ENCODE results near the gene ZFHX2.

ZFHX2 gene

GRCh38 chr14:23523229-23524016 lies 28.1 kb downstream of the ZFHX2 start:
- DNase-seq (ENCODE audit: low read depth in 1 of 2, low spot score in 1 of 2), result no peak

DNA sequence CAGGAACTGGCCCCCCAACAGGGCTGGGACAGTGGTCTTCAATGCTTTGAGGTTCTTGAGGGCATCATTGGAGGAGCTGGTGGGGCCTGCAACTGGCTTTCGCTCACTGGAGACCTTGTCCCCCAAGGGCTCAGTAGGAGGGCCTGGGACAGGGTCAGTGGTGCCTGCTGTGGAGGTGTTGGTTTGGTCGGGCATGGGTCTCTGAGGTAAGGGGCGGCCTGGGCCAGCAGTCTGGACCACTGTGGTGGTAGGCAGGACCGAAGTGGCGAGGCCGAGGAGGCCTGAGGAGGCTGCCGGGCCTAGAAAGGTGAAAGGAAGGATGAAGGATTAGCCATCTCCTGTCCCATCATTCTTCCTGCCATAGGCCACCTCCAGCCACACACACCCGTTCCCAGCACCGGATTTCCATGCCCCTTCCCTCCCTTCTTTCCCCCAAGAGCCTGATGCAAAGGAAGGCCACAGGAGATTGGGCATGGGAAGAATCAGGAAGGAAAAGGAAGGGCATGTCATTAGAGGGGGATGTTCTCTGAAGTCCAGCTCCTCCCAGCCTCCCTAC lies 28.8 kb downstream of the ZFHX2 start:
- DNase-seq (ENCODE audit: low read depth in 1 of 2, low spot score in 1 of 2), result no peak

DNA sequence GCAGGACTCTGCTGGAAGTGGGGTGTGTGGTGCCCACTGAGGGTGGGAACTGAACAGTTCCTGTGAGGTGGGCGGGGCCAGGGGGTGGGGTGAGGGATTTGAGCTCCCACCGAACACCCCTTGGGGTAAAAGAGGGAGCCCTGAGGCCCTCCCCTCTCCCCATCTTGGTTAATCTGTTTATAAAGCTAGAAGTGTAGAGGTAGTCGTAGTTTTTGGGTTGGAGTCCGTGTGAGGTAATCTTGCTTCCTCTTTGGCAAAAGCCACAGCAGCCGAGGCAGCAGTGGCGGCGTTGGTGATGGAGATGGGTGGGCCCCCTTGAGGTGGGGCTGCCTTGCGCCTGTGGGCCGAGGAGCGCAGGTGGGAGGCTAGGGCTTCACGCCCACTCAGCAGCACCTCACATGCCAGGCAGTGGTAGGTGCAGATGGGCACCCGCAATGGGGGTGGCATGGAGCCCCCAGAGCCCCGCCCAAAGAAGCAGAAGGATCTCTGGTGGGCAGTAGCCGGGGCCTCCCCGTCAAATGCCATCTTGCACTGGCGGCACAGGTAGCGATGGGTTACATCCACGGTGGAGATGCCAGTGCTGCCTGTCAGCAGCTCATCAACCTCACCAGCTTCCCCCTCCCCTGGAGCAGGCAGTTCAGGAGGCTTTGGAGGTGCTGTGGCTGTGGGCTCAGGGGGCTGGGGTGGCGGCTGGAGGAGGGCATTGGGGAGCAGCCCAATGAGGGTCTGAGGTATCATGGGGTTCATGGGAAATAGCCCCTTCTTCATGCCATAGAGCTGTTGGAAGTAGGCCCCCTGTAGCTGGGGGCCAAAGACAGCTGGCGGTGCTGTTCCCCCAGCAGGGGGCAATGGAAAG lies 29.6 kb downstream of the ZFHX2 start:
- no peak for DNase-seq (ENCODE audit: low read depth in 1 of 2, low spot score in 1 of 2)

DNA sequence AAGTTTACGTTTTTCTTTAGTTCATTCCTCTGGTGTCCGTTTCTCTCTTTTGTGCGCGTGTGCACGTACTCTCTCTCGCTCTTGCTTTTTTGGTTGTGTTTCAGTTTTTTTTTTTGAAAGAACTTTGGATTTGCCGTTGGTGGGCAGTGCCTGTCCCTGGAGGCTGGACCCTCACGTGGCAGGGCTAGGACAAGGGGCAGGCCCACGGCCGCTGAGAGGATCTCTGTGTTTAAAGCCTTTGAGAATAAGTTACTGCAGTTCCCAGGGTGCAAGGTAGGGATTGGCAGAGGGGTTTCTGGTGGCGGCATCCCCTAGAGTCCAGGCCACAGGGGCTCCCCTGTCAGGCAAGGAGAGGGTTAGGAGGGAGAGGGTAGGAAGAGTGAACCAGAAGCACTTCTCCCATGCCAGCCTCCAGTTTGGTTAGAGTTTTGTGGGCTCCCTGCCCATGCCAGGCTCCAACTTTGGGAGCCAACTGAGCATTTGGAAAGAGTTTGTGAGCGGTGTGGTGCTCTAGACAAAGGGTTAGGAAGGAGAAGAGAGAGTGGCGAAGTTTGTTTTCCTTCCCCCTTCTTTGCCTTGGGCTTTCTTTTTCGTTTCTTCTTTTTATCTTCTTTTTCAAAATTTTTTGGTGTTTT lies 30.5 kb downstream of the ZFHX2 start:
- no peak for DNase-seq (ENCODE audit: low read depth in 1 of 2, low spot score in 1 of 2)

DNA sequence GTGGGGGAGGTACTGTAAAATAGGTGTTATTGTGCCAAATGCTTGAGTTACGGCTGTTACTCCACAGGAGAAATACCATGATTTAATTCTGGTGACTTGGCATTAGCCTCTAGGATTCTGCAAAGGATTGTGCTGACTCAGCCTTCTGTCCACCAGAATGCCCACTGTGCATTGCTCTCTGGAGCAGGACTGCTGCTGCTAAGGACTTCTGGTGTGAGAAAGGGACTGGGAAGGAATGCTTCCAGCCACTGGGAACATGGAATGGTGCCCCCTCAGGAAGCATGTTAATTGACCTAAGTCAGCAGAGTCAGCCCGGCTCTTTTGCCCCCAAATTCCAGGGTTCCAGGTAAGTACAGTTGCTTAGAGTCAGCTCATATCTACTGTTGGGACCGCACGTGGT lies 32.9 kb downstream of the ZFHX2 start:
- no peak for DNase-seq (ENCODE audit: low read depth in 1 of 2, low spot score in 1 of 2)

- no peak for DNase-seq (ENCODE audit: low read depth in 1 of 2, low spot score in 1 of 2)
These were observed 33.8 kb downstream of the ZFHX2 start for GRCh38 chr14:23517650-23518326.

- no peak for DNase-seq (ENCODE audit: low read depth in 1 of 2, low spot score in 1 of 2)
These were observed 37.0 kb downstream of the ZFHX2 start for GRCh38 chr14:23514644-23514957.

- no peak for DNase-seq (ENCODE audit: low read depth in 1 of 2, low spot score in 1 of 2)
These were observed 37.5 kb downstream of the ZFHX2 start for GRCh38 chr14:23513818-23514643.

GRCh38 chr14:23513005-23513817 lies 38.4 kb downstream of the ZFHX2 start:
- DNase-seq (ENCODE audit: low read depth in 1 of 2, low spot score in 1 of 2), result no peak

DNA sequence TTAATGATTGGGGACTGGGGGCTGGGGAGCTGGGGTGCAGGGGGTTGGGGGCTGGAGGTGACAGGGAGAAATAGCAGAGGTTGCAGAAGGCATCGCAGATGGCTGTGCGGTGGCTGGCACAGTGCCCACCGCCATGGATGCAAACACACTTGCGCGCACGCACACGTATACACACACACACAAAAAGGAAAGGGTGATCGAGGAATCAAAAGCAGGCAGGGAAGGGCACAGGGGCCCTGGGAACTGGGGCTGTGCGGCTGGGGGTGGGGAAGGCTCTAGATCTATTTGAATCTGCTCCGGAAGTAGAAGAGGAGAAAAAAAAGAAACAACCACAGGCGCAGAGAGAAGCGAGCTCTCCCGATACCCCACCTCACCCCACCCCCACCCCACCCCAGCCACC lies 39.4 kb downstream of the ZFHX2 start:
- DNase-seq (ENCODE audit: low read depth in 1 of 2, low spot score in 1 of 2), result no peak

DNA sequence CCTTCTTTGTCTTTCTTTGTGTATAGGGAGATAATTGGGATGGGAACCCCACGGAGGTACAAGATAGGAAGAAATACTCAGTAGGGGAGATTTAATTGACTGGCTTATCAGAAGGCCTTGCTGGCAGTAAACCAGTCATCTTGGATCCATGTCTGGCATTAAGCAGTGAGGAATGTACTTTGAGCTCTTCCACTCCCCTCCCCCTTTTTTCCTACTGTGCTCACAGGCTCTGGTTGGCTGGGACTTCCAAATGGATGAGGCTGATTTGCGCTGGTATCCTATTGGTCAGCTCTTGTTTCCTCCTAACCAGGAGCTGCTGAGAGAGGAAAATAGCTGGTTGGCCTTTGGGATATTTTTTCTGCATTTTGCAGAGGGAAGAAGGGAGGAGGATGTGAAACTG lies 57.3 kb downstream of the ZFHX2 start:
- DNase-seq (ENCODE audit: low read depth in 1 of 2, low spot score in 1 of 2), result no peak

GRCh38 chr14:23492618-23493272 lies 58.8 kb downstream of the ZFHX2 start:
- no peak for DNase-seq (ENCODE audit: low read depth in 1 of 2, low spot score in 1 of 2)

DNA sequence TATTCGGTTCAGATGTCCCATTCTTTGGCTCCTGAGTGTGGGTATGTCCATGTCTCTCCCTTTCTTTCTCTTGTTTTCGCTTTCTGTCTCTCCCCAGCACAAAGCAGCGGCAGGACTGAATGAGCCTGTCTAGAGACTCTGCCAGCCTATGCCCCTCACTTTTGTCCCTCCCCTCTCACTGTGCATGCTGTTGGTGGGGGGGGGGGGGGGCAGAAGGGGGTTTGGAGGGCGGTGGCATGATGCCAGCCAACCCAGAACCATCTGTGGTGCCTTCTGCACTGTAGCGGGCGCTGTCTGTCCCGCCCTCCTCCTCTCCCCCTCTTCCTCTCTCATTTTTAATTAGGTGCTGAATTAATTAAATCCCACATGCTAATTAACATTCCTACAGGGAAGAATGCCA lies 64.3 kb downstream of the ZFHX2 start:
- no peak for DNase-seq (ENCODE audit: low read depth in 1 of 2, low spot score in 1 of 2)

DNA sequence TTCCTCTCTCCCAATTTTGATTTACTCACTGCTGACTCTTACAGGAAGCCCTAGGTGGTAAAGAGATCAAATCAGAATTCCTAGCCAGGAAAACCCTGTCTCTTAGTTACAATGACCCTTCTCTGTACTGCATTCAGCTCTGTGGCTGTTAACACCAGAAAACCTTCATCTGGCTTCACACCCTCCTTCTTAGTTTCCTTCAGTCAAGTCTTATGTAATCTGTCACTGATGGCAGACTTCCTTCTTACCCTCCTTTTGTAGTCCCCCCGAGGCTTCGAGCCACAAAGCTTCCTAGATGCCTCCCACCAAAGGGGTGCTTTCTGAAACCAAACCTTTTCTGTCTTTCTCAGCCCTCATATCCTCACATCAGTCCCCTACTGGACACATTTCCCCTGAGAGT lies 65.5 kb downstream of the ZFHX2 start:
- DNase-seq (ENCODE audit: low read depth in 1 of 2, low spot score in 1 of 2), result no peak

DNA sequence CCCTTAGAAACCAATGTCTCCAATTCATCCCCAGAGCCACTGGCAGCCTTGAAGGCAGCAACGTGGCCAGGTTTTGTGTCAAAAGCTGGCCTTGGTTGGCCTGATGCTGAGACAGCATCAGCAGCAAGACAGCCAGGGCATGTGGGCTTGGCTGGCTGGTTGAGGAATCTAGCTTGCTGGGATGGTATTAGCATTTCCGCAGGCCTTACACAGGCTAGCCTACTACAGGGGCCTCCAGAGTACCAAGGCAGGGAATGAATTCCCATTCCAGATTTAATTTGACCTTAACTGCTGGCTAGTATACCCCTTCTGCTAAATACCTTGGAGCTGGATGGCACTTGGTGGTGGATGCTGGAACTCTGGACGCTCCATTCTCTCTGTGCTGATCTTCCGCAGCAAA lies 66.2 kb downstream of the ZFHX2 start:
- no peak for DNase-seq (ENCODE audit: low read depth in 1 of 2, low spot score in 1 of 2)

GRCh38 chr14:23483236-23483854 lies 68.2 kb downstream of the ZFHX2 start:
- no peak for DNase-seq (ENCODE audit: low read depth in 1 of 2, low spot score in 1 of 2)

- DNase-seq (ENCODE audit: low read depth in 1 of 2, low spot score in 1 of 2), result no peak
These were observed 68.8 kb downstream of the ZFHX2 start for GRCh38 chr14:23482823-23483148.

DNA sequence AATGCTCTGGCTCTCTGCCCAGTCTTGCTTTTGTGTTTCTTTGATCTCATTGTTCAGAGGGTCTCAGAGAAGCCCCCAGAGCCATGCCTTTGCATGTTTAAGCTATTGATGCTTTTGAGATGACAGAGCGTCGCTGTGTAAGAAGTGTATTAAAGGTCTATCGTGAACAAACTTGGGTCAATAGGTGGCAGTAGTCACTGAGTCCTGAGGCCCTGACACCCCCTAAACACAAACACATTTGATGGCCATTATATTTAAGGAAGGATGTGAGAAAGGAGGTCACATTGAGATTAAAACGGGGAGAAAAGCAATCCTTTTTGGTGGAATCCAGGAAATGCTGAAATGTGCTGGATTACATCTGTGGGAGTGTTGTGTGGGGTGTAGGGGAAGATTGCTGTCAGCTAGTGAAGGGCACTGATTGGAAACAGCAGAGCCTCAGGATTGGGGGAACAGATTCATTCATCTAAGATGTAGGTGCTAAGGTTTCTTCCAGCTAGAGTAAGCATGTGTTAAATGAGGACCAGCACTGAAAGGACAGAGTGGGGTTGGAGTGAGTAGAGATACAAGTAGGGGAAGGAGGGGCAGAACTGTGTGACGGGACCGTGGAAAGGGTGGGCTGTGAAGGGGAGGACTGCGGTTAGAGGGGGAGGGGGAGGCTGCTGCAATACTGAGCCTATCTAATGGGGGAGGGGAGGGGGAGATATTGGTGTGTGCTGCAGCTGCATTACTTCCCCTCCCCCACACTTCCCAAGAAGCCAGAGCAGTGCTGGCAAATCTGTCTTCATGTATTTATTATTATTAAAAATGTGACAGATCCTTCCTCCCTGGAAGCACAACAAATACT lies 69.4 kb downstream of the ZFHX2 start:
- no peak for DNase-seq (ENCODE audit: low read depth in 1 of 2, low spot score in 1 of 2)

Measured in activated CD4-positive, alpha-beta T cell treated with anti-CD3 and anti-CD28 coated beads, Interleukin-2, amount 50 U/mL, for 24 hours (primary cell).